ENCODE measurements around the gene ELL. TPM values are rescaled to one million over a fixed set of nuclear protein-coding genes. Genes with fewer than 3 reads are reported as not detected.

The ELL gene
- total and polyA plus RNA-seq, 2 experiments from 2014 or later: 11.3 to 20.1 TPM

DNA sequence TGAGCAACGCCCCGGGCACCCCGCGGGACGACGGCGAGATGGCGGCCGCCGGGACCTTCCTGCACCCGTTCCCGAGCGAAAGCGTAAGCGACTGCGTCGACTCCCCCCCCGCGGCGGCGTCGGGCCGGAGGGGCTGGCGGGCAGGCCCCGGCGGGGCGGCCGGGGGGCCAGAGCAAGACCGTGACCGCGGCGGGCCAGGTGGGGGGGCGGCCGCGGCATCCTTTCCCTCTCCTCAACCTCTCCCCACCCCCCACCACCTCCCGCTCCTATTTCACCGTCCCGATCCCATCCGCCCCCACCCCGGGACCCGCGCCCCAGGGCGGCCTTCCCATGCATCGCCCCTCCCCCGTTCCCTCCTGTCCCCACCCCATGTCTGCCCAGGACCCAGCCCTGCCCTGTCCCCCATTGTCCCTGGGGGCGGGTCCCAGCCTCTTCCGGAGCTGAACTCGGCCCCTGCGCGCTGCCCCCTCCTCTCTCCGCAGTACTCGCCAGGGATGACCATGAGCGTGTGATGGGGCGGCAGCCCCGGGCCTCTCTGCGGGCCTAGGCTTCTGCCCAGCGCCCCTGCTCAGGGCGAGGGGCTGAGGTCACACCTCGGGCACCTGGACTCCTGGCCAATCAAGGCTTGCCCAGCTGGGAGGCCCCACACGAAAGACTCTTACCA, 88.0 kb downstream of the ELL start:
- H3K36me3 ChIP-seq (ENCODE audit: insufficient read depth): no peaks in the 10 kb centered on the region
- no peak overlapping the region for H3K27ac Mint-ChIP-seq
- DNase-seq (ENCODE audit: low spot score): peak; percentile 85
- H3K4me2 ChIP-seq: peak overlapping the region; percentile 83
- H3K36me3 Mint-ChIP-seq (ENCODE audit: low read depth): peaks cover 18% of the 10 kb centered on the region
- peaks cover 42% of the 10 kb centered on the region for H3K4me1 ChIP-seq (ENCODE audit: insufficient read depth)
- peaks cover 20% of the 10 kb centered on the region; the same call in 1 of the 2 replicates for H3F3A ChIP-seq (replicated peaks; ENCODE audit: low read depth)
- peak; percentile 4 for ATAC-seq
- H3K4me3 ChIP-seq: peak overlapping the region; percentile 66
- H3K27me3 Mint-ChIP-seq (ENCODE audit: insufficient read depth, low read depth, poor library complexity): peaks cover 30% of the 10 kb centered on the region
- no peak overlapping the region for H2AFZ ChIP-seq
- no peak overlapping the region for H3K27ac ChIP-seq (ENCODE audit: low read depth)
- no peaks in the 10 kb centered on the region for H3K9me3 Mint-ChIP-seq
- H3K4me3 Mint-ChIP-seq: peak overlapping the region; percentile 66
- peaks cover 3% of the 10 kb centered on the region for H4K20me1 ChIP-seq (replicated peaks; ENCODE audit: insufficient read depth)
- H3K27me3 ChIP-seq (ENCODE audit: insufficient read depth): no peaks in the 10 kb centered on the region
- H3K4me1 Mint-ChIP-seq: peaks cover 24% of the 10 kb centered on the region
- H3K9me2 ChIP-seq (ENCODE audit: insufficient read depth): no peaks in the 10 kb centered on the region
- no peaks in the 10 kb centered on the region for H3K79me2 ChIP-seq (replicated peaks; ENCODE audit: insufficient read depth)
- TF ChIP-seq EZH2phosphoT487 (IDR thresholded peaks at IDR 0.05; ENCODE audit: unreplicated experiment) (no peak), NANOG (IDR thresholded peaks at IDR 0.05; ENCODE audit: borderline replicate concordance) (no peak), EZH2 (IDR thresholded peaks at IDR 0.05; ENCODE audit: low read depth, unreplicated experiment) (no peak), ZNF331 (CRISPR knock-in tag; IDR thresholded peaks at IDR 0.05; ENCODE audit: low read depth) (no peak), POLR2AphosphoS5 (IDR thresholded peaks at IDR 0.05; ENCODE audit: low read depth) (peak; percentile 84)
- TF ChIP-seq, protein P1, sequence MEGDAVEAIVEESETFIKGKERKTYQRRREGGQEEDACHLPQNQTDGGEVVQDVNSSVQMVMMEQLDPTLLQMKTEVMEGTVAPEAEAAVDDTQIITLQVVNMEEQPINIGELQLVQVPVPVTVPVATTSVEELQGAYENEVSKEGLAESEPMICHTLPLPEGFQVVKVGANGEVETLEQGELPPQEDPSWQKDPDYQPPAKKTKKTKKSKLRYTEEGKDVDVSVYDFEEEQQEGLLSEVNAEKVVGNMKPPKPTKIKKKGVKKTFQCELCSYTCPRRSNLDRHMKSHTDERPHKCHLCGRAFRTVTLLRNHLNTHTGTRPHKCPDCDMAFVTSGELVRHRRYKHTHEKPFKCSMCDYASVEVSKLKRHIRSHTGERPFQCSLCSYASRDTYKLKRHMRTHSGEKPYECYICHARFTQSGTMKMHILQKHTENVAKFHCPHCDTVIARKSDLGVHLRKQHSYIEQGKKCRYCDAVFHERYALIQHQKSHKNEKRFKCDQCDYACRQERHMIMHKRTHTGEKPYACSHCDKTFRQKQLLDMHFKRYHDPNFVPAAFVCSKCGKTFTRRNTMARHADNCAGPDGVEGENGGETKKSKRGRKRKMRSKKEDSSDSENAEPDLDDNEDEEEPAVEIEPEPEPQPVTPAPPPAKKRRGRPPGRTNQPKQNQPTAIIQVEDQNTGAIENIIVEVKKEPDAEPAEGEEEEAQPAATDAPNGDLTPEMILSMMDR (conservative IDR thresholded peaks at IDR 0.05; ENCODE audit: low read depth in 2 of 2): no peak
- TF ChIP-seq, protein P2, sequence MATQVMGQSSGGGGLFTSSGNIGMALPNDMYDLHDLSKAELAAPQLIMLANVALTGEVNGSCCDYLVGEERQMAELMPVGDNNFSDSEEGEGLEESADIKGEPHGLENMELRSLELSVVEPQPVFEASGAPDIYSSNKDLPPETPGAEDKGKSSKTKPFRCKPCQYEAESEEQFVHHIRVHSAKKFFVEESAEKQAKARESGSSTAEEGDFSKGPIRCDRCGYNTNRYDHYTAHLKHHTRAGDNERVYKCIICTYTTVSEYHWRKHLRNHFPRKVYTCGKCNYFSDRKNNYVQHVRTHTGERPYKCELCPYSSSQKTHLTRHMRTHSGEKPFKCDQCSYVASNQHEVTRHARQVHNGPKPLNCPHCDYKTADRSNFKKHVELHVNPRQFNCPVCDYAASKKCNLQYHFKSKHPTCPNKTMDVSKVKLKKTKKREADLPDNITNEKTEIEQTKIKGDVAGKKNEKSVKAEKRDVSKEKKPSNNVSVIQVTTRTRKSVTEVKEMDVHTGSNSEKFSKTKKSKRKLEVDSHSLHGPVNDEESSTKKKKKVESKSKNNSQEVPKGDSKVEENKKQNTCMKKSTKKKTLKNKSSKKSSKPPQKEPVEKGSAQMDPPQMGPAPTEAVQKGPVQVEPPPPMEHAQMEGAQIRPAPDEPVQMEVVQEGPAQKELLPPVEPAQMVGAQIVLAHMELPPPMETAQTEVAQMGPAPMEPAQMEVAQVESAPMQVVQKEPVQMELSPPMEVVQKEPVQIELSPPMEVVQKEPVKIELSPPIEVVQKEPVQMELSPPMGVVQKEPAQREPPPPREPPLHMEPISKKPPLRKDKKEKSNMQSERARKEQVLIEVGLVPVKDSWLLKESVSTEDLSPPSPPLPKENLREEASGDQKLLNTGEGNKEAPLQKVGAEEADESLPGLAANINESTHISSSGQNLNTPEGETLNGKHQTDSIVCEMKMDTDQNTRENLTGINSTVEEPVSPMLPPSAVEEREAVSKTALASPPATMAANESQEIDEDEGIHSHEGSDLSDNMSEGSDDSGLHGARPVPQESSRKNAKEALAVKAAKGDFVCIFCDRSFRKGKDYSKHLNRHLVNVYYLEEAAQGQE (IDR thresholded peaks at IDR 0.05; ENCODE audit: unreplicated experiment): no peak

DNA sequence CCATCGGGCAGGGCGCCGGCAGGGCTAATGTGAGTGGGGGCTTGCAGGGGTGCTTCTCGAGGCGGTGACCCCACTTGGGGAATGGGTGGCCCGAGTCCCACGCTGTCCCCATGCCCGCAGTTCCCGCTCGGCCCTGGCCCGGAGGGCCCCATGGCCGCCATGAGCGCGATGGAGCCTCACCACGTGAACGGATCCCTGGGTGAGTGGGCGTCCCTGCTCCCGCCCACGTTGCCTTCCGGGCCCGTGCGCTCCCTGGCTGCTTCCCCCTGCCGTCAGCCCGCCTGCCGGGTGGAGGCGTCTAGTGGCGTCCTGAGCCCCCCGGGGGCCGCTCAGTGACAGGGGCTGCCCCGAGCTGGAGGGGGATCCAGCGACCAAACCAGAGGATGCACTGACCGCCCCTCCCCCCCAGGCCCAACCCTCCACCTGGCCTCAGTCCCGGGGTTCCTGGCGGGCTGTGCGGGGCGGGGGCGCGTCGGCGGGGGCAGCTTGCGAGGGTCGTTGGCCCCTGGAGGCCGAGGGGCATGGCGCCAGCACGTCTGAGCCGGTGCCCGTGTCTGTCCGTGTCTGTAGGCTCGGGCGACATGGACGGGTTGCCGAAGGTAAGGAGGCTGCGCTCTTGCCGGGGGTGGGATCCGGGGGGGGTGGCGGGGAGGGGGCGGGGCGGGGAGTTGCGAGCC, 88.7 kb downstream of the ELL start:
- Histone ChIP-seq H3K4me1 (ENCODE audit: insufficient read depth) (peaks cover 44% of the 10 kb centered on the region), H3K79me2 (replicated peaks; ENCODE audit: insufficient read depth) (no peaks in the 10 kb centered on the region), H3K9me2 (ENCODE audit: insufficient read depth) (no peaks in the 10 kb centered on the region), H3K4me2 (peak overlapping the region; percentile 86), H3K27ac (ENCODE audit: low read depth) (no peak overlapping the region), H3K36me3 (ENCODE audit: insufficient read depth) (no peaks in the 10 kb centered on the region), H3F3A (replicated peaks; ENCODE audit: low read depth) (peaks cover 20% of the 10 kb centered on the region), H2AFZ (no peak overlapping the region), H3K4me3 (peak overlapping the region; percentile 66), H4K20me1 (replicated peaks; ENCODE audit: insufficient read depth) (peaks cover 3% of the 10 kb centered on the region), H3K27me3 (ENCODE audit: insufficient read depth) (no peaks in the 10 kb centered on the region)
- no peak for ATAC-seq
- H3K4me1 Mint-ChIP-seq: peaks cover 19% of the 10 kb centered on the region
- H3K27me3 Mint-ChIP-seq (ENCODE audit: insufficient read depth, low read depth, poor library complexity): peaks cover 25% of the 10 kb centered on the region
- no peaks in the 10 kb centered on the region for H3K9me3 Mint-ChIP-seq
- DNase-seq (ENCODE audit: low spot score): peak; percentile 70
- peaks cover 18% of the 10 kb centered on the region for H3K36me3 Mint-ChIP-seq (ENCODE audit: low read depth)
- peak overlapping the region; percentile 66 for H3K4me3 Mint-ChIP-seq
- TF ChIP-seq ZNF114 (CRISPR knock-in tag; IDR thresholded peaks at IDR 0.05) (no peak), ZNF331 (CRISPR knock-in tag; IDR thresholded peaks at IDR 0.05; ENCODE audit: low read depth) (no peak), JUNB (IDR thresholded peaks at IDR 0.05; ENCODE audit: unreplicated experiment) (no peak), POLR2AphosphoS5 (IDR thresholded peaks at IDR 0.05; ENCODE audit: low read depth) (peak; percentile 28; the same call in 1 of the 2 replicates)
- TF ChIP-seq, protein P3, sequence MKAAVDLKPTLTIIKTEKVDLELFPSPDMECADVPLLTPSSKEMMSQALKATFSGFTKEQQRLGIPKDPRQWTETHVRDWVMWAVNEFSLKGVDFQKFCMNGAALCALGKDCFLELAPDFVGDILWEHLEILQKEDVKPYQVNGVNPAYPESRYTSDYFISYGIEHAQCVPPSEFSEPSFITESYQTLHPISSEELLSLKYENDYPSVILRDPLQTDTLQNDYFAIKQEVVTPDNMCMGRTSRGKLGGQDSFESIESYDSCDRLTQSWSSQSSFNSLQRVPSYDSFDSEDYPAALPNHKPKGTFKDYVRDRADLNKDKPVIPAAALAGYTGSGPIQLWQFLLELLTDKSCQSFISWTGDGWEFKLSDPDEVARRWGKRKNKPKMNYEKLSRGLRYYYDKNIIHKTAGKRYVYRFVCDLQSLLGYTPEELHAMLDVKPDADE (IDR thresholded peaks at IDR 0.05): no peak
- TF ChIP-seq, protein P2 (IDR thresholded peaks at IDR 0.05; ENCODE audit: unreplicated experiment): no peak
- H3K27ac Mint-ChIP-seq: no peak overlapping the region
